ENCODE measurements around the gene TMEM14B. TPM values are rescaled to one million over a fixed set of nuclear protein-coding genes. Genes with fewer than 3 reads are reported as not detected.
A peak's percentile ranks its signal among the peaks of the same experiment; 100 is the strongest.

The TMEM14B gene
- total and polyA plus RNA-seq, 4 experiments from 2014 or later: 76.9 to 236 (median 127) TPM

DNA sequence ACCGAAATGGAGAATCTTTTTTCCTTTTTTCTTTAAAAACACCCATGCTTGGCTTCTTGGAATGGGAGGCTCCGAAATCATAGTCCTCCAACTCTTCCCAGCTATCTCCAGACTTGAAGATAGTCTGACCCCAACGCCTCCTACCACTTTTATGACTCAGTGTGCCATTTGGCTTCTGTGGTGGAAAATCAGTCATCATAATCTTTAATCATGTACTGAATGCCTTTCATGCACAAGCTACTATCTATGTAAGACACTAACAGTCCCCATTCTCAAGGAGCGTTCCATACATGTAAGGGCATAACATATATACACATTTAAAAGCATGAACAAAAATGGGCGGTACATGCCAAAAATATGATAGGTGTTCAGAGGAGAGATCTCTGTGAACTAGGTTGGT lies 44.1 kb downstream of the TMEM14B start:
- POLR2A ChIA-PET (ENCODE audit: partially characterized antibody): no interaction called here
- Mint-ChIP-seq H3K27me3 (no peaks in the 10 kb centered on the region), H3K27ac (no peak overlapping the region), H3K4me3 (no peak overlapping the region), H3K36me3 (peaks cover 12 to 24% of the 10 kb centered on the region in 2 donors), H3K4me1 (no peaks in the 10 kb centered on the region), H3K9me3 (no peaks in the 10 kb centered on the region)
- H3K27ac ChIP-seq (ENCODE audit: low read depth, low read length): no peak overlapping the region
- no peak overlapping the region for H3K4me3 ChIP-seq (ENCODE audit: low read length in 2 of 2)
- intact Hi-C loops (cut with micrococcal nuclease): no loop called here
- H3K9me3 ChIP-seq (ENCODE audit: control insufficient read depth in 1 of 2, low read length in 2 of 2): no peaks in the 10 kb centered on the region
- no peaks in the 10 kb centered on the region for H3K36me3 ChIP-seq (ENCODE audit: insufficient read depth, low read length)
- no peaks in the 10 kb centered on the region for H3K4me1 ChIP-seq (ENCODE audit: insufficient read depth, low read length)
- no peak for DNase-seq
- CTCF ChIA-PET (ENCODE audit: partially characterized antibody): no interaction called here
- H3K27me3 ChIP-seq (ENCODE audit: insufficient read depth, low read length): no peaks in the 10 kb centered on the region

- Histone ChIP-seq H3K27ac (ENCODE audit: low read depth, low read length) (no peak overlapping the region), H3K4me1 (ENCODE audit: insufficient read depth, low read length) (no peaks in the 10 kb centered on the region), H3K4me3 (ENCODE audit: low read length in 2 of 2) (no peak overlapping the region), H3K36me3 (ENCODE audit: insufficient read depth, low read length) (no peaks in the 10 kb centered on the region), H3K9me3 (ENCODE audit: control insufficient read depth in 1 of 2, low read length in 2 of 2) (no peaks in the 10 kb centered on the region), H3K27me3 (ENCODE audit: insufficient read depth, low read length) (no peaks in the 10 kb centered on the region)
- H3K4me1 Mint-ChIP-seq: no peaks in the 10 kb centered on the region
- ChIA-PET CTCF (ENCODE audit: partially characterized antibody) (interaction anchor here (1.1 kb wide), 1 partner anchor 9 kb away, joined by 5 read pairs; no protein-coding TSS in a partner anchor), POLR2A (ENCODE audit: partially characterized antibody) (no interaction called here)
- no peak for DNase-seq
- H3K36me3 Mint-ChIP-seq: peaks cover 12 to 23% of the 10 kb centered on the region in 2 donors
- no peak overlapping the region for H3K4me3 Mint-ChIP-seq
- no peaks in the 10 kb centered on the region for H3K27me3 Mint-ChIP-seq
- no peak overlapping the region for H3K27ac Mint-ChIP-seq
- intact Hi-C loops (cut with micrococcal nuclease): no loop called here
- H3K9me3 Mint-ChIP-seq: no peaks in the 10 kb centered on the region
Observed at GRCh38 chr6:10792101-10792500, 44.5 kb downstream of the TMEM14B start.

DNA sequence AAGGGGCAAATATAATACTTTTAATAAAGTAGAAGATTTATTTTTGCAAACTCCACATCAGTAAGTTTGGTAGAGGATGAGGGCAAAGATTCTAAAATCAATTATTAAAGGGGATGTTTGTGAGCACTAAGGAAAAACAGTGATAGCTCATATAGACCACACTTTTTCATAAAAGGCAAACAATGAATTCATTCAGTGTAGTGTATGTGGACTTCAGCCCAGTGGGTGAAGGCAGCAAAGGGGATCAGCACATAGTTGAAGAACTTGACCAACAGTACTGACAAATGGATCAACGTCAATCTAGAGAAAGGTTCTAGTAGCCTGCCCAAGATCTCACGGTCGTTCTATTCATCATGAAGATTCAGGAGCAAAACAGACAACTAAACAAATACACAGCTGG lies 45.4 kb downstream of the TMEM14B start:
- Mint-ChIP-seq H3K27me3 (no peaks in the 10 kb centered on the region), H3K9me3 (no peaks in the 10 kb centered on the region), H3K4me1 (no peaks in the 10 kb centered on the region), H3K4me3 (no peak overlapping the region), H3K27ac (peak overlapping the region in 1 of 7 donors; percentile 60), H3K36me3 (peaks cover 12 to 21% of the 10 kb centered on the region in 2 donors)
- POLR2A ChIA-PET (ENCODE audit: partially characterized antibody): no interaction called here
- Histone ChIP-seq H3K36me3 (ENCODE audit: insufficient read depth, low read length) (no peaks in the 10 kb centered on the region), H3K9me3 (ENCODE audit: control insufficient read depth in 1 of 2, low read length in 2 of 2) (no peaks in the 10 kb centered on the region), H3K27ac (ENCODE audit: low read depth, low read length) (no peak overlapping the region), H3K4me1 (ENCODE audit: insufficient read depth, low read length) (no peaks in the 10 kb centered on the region), H3K27me3 (ENCODE audit: insufficient read depth, low read length) (no peaks in the 10 kb centered on the region), H3K4me3 (ENCODE audit: low read length in 2 of 2) (no peak overlapping the region)
- intact Hi-C loops (cut with micrococcal nuclease): no loop called here
- CTCF ChIA-PET (ENCODE audit: partially characterized antibody): interaction anchor here (1.0 to 1.1 kb wide), 3 partner anchors 8 to 282 kb away, joined by 4 to 7 read pairs (median 5); no protein-coding TSS in a partner anchor
- DNase-seq: no peak

DNA sequence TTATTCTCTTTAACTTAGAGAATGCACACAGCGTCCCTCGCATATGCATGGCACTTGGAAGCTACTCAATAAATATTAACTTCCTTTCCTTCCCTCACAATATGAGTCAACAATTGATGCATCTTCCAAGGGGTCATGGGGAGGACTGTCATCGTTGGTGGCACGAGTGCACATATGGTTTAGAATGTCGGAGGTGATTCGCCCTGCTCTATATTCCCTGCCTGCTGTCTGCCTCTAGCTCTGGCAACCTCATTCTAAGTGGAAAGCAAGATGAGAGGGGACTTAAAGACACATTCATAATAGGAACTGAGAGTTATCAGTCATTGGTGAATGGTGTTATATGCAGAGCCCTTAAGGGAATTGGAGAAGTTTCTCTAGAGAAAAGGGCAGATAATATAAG lies 46.1 kb downstream of the TMEM14B start:
- DNase-seq: no peak
- no peaks in the 10 kb centered on the region for H3K27me3 Mint-ChIP-seq
- H3K4me1 Mint-ChIP-seq: no peaks in the 10 kb centered on the region
- Histone ChIP-seq H3K36me3 (ENCODE audit: insufficient read depth, low read length) (no peaks in the 10 kb centered on the region), H3K27me3 (ENCODE audit: insufficient read depth, low read length) (no peaks in the 10 kb centered on the region), H3K27ac (ENCODE audit: low read depth, low read length) (no peak overlapping the region), H3K4me1 (ENCODE audit: insufficient read depth, low read length) (no peaks in the 10 kb centered on the region), H3K4me3 (ENCODE audit: low read length in 2 of 2) (no peak overlapping the region), H3K9me3 (ENCODE audit: control insufficient read depth in 1 of 2, low read length in 2 of 2) (no peaks in the 10 kb centered on the region)
- ChIA-PET CTCF (ENCODE audit: partially characterized antibody) (interaction anchor here (1.0 to 2.6 kb wide), 3 partner anchors 9 to 315 kb away, joined by 4 to 9 read pairs (median 7); no protein-coding TSS in a partner anchor), POLR2A (ENCODE audit: partially characterized antibody) (no interaction called here)
- intact Hi-C loops (cut with micrococcal nuclease): no loop called here
- H3K9me3 Mint-ChIP-seq: no peaks in the 10 kb centered on the region
- no peak overlapping the region for H3K4me3 Mint-ChIP-seq
- no peak overlapping the region for H3K27ac Mint-ChIP-seq
- H3K36me3 Mint-ChIP-seq: peaks cover 10 to 21% of the 10 kb centered on the region in 2 donors

DNA sequence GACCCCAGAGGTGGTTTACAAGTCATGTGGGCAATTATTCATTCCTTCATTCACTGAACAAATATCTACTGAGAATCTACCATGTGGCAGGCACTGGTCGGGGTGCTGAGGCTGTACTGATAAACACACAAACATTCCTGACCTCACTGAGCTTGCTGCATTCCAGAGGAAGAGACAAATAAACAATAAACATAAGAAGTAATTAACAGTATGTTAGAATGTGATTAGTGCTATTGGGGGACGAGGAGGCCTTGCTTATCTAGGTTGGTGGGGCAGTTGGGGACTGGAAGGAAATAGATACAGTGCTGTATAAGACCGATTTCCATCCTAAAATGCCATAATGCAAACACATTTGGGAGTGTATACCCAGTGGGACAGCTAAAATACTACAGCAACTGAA lies 46.6 kb downstream of the TMEM14B start:
- Histone ChIP-seq H3K4me3 (ENCODE audit: low read length in 2 of 2) (no peak overlapping the region), H3K27me3 (ENCODE audit: insufficient read depth, low read length) (no peaks in the 10 kb centered on the region), H3K36me3 (ENCODE audit: insufficient read depth, low read length) (no peaks in the 10 kb centered on the region), H3K4me1 (ENCODE audit: insufficient read depth, low read length) (no peaks in the 10 kb centered on the region), H3K27ac (ENCODE audit: low read depth, low read length) (no peak overlapping the region), H3K9me3 (ENCODE audit: control insufficient read depth in 1 of 2, low read length in 2 of 2) (no peaks in the 10 kb centered on the region)
- intact Hi-C loops (cut with micrococcal nuclease): no loop called here
- Mint-ChIP-seq H3K27ac (peak overlapping the region in 1 of 7 donors; percentile 6), H3K4me3 (no peak overlapping the region), H3K4me1 (no peaks in the 10 kb centered on the region), H3K27me3 (no peaks in the 10 kb centered on the region), H3K36me3 (peaks cover 5 to 19% of the 10 kb centered on the region in 2 donors), H3K9me3 (no peaks in the 10 kb centered on the region)
- ChIA-PET CTCF (ENCODE audit: partially characterized antibody) (interaction anchor here (0.9 to 2.6 kb wide), 2 partner anchors 9 to 316 kb away, joined by 3 to 9 read pairs; no protein-coding TSS in a partner anchor), POLR2A (ENCODE audit: partially characterized antibody) (no interaction called here)
- no peak for DNase-seq

DNA sequence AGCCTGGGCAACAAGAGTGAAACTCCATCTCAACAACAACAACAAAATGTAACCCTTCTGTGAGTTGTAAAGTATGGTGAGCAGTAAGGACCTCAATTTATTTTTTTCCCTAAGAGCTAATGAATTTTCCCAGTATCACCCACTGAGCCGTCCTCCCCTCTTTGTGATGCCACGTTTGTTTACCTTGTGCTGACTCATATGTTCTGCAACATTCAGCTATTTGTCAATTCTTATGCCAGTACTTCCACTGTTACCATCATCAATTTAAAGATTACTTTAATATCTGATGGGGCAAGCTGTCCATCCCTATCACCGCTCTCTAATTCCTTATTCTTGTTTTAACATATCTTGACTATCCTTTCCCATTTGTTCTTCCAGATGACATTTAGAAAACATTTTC lies 53.2 kb downstream of the TMEM14B start:
- POLR2A ChIA-PET (ENCODE audit: partially characterized antibody): no interaction called here
- Mint-ChIP-seq H3K27me3 (no peaks in the 10 kb centered on the region), H3K36me3 (peaks cover 0 to 2% of the 10 kb centered on the region in 2 donors), H3K4me3 (no peak overlapping the region), H3K4me1 (no peaks in the 10 kb centered on the region), H3K27ac (peak overlapping the region in 1 of 7 donors; percentile 57), H3K9me3 (no peaks in the 10 kb centered on the region)
- intact Hi-C loops (cut with micrococcal nuclease): loop anchor here (1.0 to 10.0 kb wide), 5 partner anchors 78 to 1819 kb away; partner anchors contain the start of genes C6orf52, PAK1IP1 and TMEM14C
- no peaks in the 10 kb centered on the region for H3K9me3 ChIP-seq (ENCODE audit: control insufficient read depth in 1 of 2, low read length in 2 of 2)
- no peaks in the 10 kb centered on the region for H3K4me1 ChIP-seq (ENCODE audit: insufficient read depth, low read length)
- CTCF ChIA-PET (ENCODE audit: partially characterized antibody): interaction anchor here (0.6 to 3.7 kb wide), 13 partner anchors 8 to 322 kb away, joined by 3 to 117 read pairs (median 3); partner anchors contain the start of gene SYCP2L
- H3K27me3 ChIP-seq (ENCODE audit: insufficient read depth, low read length): no peaks in the 10 kb centered on the region
- no peak for DNase-seq
- H3K4me3 ChIP-seq (ENCODE audit: low read length in 2 of 2): no peak overlapping the region
- H3K36me3 ChIP-seq (ENCODE audit: insufficient read depth, low read length): no peaks in the 10 kb centered on the region
- H3K27ac ChIP-seq (ENCODE audit: low read depth, low read length): no peak overlapping the region

DNA sequence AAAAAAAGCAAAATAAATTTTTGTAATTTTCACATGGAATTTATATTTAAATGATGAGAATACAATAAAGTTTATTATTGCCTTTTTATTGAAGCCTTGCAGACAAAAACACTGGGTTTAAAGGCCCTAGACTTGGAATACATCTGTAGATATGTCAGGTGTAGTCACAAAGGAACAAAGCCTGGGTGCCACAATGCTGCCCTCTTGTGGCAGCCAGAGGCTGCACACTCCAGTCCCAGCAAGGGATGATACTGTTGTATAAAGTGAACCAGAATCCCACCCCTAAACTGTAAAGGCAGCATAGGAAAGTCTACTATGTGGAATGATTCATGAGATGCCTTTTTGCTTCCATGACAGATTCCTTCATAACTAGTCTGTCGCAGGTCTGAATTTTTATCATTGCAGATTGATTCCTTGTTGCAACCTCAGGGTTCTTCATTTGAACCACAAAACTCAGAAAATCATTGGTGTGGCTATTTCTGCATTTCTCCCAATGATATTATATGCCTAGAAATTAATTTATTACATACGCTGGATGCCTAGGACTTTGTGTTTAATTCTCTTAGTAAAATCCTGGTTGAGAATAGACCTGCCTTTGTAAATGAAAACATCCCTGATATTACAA lies 53.7 kb downstream of the TMEM14B start:
- H3K9me3 Mint-ChIP-seq: no peaks in the 10 kb centered on the region
- intact Hi-C loops (cut with micrococcal nuclease): loop anchor here (1.0 to 10.0 kb wide), 5 partner anchors 78 to 1819 kb away; partner anchors contain the start of genes C6orf52, PAK1IP1 and TMEM14C
- POLR2A ChIA-PET (ENCODE audit: partially characterized antibody): no interaction called here
- H3K36me3 Mint-ChIP-seq: peaks cover 0 to 3% of the 10 kb centered on the region in 2 donors
- H3K27ac Mint-ChIP-seq: no peak overlapping the region
- no peaks in the 10 kb centered on the region for H3K27me3 Mint-ChIP-seq
- no peak overlapping the region for H3K27ac ChIP-seq (ENCODE audit: low read depth, low read length)
- H3K4me1 ChIP-seq (ENCODE audit: insufficient read depth, low read length): no peaks in the 10 kb centered on the region
- H3K36me3 ChIP-seq (ENCODE audit: insufficient read depth, low read length): no peaks in the 10 kb centered on the region
- CTCF ChIA-PET (ENCODE audit: partially characterized antibody): interaction anchor here (0.6 to 3.7 kb wide), 18 partner anchors 8 to 336 kb away, joined by 3 to 117 read pairs (median 3); partner anchors contain the start of genes SYCP2L and TMEM14B
- H3K4me1 Mint-ChIP-seq: no peaks in the 10 kb centered on the region
- no peaks in the 10 kb centered on the region for H3K9me3 ChIP-seq (ENCODE audit: control insufficient read depth in 1 of 2, low read length in 2 of 2)
- peak in 4 of 5 donors; percentile 43 to 60 (median 54) for DNase-seq
- H3K4me3 Mint-ChIP-seq: no peak overlapping the region
- no peaks in the 10 kb centered on the region for H3K27me3 ChIP-seq (ENCODE audit: insufficient read depth, low read length)
- no peak overlapping the region for H3K4me3 ChIP-seq (ENCODE audit: low read length in 2 of 2)

All from CD4-positive, alpha-beta memory T cell (primary cell).